ENCODE measurements around the gene PPM1A.

DNA sequence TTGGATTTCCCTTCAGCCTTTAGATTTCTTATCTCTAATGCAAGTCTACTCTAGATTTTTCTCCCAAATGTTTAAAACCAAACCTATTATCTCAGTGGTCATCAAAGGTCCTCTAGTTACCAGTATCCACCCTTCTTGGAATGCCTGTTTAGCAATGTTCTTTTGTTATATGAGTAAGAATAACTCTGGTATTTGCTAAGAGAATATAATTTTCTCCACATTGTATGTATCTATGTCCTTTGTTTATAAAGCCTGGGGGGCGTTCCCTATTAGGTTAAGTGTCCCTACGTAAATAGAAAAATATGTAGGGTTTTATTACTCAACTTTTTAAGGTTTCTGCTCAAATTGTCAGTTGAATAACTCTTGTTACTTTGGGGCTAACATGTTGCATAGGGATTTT lies 27.3 kb downstream of the PPM1A start:
- no peak for TF ChIP-seq POLR2A (IDR thresholded peaks at IDR 0.05; ENCODE audit: low read depth, low read length)
- TF ChIP-seq, protein P1, sequence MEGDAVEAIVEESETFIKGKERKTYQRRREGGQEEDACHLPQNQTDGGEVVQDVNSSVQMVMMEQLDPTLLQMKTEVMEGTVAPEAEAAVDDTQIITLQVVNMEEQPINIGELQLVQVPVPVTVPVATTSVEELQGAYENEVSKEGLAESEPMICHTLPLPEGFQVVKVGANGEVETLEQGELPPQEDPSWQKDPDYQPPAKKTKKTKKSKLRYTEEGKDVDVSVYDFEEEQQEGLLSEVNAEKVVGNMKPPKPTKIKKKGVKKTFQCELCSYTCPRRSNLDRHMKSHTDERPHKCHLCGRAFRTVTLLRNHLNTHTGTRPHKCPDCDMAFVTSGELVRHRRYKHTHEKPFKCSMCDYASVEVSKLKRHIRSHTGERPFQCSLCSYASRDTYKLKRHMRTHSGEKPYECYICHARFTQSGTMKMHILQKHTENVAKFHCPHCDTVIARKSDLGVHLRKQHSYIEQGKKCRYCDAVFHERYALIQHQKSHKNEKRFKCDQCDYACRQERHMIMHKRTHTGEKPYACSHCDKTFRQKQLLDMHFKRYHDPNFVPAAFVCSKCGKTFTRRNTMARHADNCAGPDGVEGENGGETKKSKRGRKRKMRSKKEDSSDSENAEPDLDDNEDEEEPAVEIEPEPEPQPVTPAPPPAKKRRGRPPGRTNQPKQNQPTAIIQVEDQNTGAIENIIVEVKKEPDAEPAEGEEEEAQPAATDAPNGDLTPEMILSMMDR (IDR thresholded peaks at IDR 0.05; ENCODE audit: extremely low read depth in 1 of 2, insufficient read depth in 1 of 2, low read depth in 1 of 2, low read length in 2 of 2) = no peak
- TF ChIP-seq POLR2AphosphoS5 (IDR thresholded peaks at IDR 0.05; ENCODE audit: insufficient read depth, low read depth, low read length) = no peak
- no peak for TF ChIP-seq GATA2 (IDR thresholded peaks at IDR 0.05; ENCODE audit: insufficient read depth, insufficient read length, low read depth, low read length)
- no peak for TF ChIP-seq JUN (IDR thresholded peaks at IDR 0.05; ENCODE audit: borderline replicate concordance, insufficient read depth, insufficient read length, low read depth)
- TF ChIP-seq EZH2 (IDR thresholded peaks at IDR 0.05; ENCODE audit: borderline replicate concordance, low read depth, low read length, severe bottlenecking) = no peak
